GM13976 (cell line): ENCODE measurements around the gene KIR2DL1.

ENCODE experiments used
- DNase-seq: peaks from one replicate; pipeline ENCODE4 v3.0.0; 2012; ENCODE audit warnings: low spot score
- CTCF ChIP-seq: IDR thresholded peaks from 2 replicates; pipeline ENCODE4 v1.5.1; 2012; ENCODE audit warnings: borderline replicate concordance, mild to moderate bottlenecking; ENCODE audit not compliant: insufficient read depth; ENCODE audit errors: extremely low read depth, missing control alignments, control extremely low read depth
- in situ Hi-C: fragments of 300-500 bp; cut with MboI; formaldehyde crosslinking; loops from one replicate; pipeline ENCODE4 v1.12.0; 2022; ENCODE audit warnings: low sequenced_read_pairs, mixed read lengths, inconsistent platforms; ENCODE audit not compliant: unreplicated experiment

KIR2DL1 gene

GRCh38 chr19:54792814-54793213 is 23.2 kb downstream of the KIR2DL1 start:
- no peak for TF ChIP-seq CTCF

GRCh38 chr19:54795758-54796157 is 26.2 kb downstream of the KIR2DL1 start:
- no peak for DNase-seq
- TF ChIP-seq CTCF = no peak
- in situ Hi-C loops = no loop called here

More at GRCh38 chr19:54792814-54793213, 23.2 kb downstream of the KIR2DL1 start:
- in situ Hi-C loops = no loop called here
- peak; percentile 52 for DNase-seq

- no peak for DNase-seq
- TF ChIP-seq CTCF = no peak
- in situ Hi-C loops = no loop called here
These were observed 33.8 kb downstream of the KIR2DL1 start, which contains the start of gene KIR2DL4 for GRCh38 chr19:54803410-54803809. Gene KIR2DL4, plus strand, starts transcription at chr19:54803610. Its CDS starts 42 bp downstream, at chr19:54803652.

- no peak for DNase-seq
- in situ Hi-C loops = no loop called here
These were observed 34.5 kb downstream of the KIR2DL1 start for GRCh38 chr19:54804101-54804500.

GRCh38 chr19:54804571-54804970 is 35.0 kb downstream of the KIR2DL1 start:
- no peak for DNase-seq
- no peak for TF ChIP-seq CTCF
- in situ Hi-C loops = no loop called here

More at GRCh38 chr19:54804101-54804500, 34.5 kb downstream of the KIR2DL1 start:
- no peak for TF ChIP-seq CTCF

GRCh38 chr19:54805665-54806515 is 36.3 kb downstream of the KIR2DL1 start:
- DNase-seq = no peak
- in situ Hi-C loops = no loop called here

More at GRCh38 chr19:54805665-54806515, 36.3 kb downstream of the KIR2DL1 start:
- TF ChIP-seq CTCF = no peak
